Ramos (cell line): ENCODE data around the gene SHLD2.

Experiments
- in situ Hi-C: fragments of 300-500 bp; cut with MboI; formaldehyde crosslinking; loops from one replicate; pipeline ENCODE4 v1.14.3; 2022; ENCODE audit warnings: low sequenced_read_pairs; ENCODE audit not compliant: unreplicated experiment

SHLD2 gene

GRCh38 chr10:87094373-87095235 is at the start of gene SHLD2, which contains the start of gene GLUD1:
Gene SHLD2, plus strand, starts transcription at chr10:87095206. Its CDS starts 56,149 bp downstream, at chr10:87151355.
Gene GLUD1, minus strand, starts transcription at chr10:87094843. Its CDS starts 74 bp downstream, at chr10:87094769.
- in situ Hi-C loops: loop anchor here (25.0 kb wide), 1 partner anchor 1793 kb away; the partner anchor contains the start of gene STAMBPL1

- in situ Hi-C loops: no loop called here
Measured at GRCh38 chr10:87045434-87045938, 49.5 kb upstream of the SHLD2 start.

DNA sequence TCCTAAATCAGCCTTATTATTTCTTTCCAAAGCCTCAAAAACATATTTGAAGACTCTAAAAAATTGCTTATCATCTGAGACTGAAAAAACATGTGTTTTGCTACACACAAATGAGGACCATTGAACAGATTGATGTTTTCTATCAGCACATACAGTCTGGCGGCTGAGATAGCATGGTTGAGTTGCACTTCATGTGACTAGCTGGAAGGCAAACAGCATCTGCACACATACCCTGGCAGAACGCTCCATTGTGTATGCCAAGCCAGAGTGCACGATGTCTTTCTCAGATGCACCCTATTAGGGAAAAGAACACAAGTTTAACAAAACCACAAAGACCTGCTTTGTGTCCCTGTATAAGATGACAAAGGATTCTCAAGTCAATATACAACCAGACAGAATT is 41.9 kb upstream of the SHLD2 start:
- in situ Hi-C loops: no loop called here

DNA sequence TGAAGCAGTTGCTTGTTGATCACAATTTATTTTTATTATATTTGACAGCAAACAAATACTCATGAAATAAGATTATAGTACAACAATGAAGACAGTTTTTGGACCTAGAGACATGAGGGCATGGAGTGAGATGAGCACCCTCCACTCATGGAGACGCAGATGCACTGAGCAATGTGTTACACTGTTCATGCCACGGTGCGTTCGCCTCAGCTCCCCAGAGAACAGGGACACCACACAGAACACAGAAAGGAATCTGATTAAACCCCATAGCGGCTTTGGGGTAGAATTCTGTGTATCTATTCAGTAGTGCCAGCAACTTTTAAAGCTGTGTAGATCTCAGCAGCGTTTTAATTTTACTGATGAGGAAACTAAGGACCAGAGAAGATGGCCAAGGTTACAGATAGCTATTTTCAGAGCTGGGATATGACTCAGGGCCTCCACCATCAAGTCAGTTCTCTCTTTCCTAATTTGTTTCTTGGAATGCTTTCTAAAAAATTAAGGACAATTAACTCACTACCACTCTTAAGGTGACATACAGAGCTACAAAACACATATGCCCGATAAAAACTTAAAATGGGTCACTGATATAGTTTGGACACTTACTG is 41.3 kb upstream of the SHLD2 start:
- in situ Hi-C loops: no loop called here

DNA sequence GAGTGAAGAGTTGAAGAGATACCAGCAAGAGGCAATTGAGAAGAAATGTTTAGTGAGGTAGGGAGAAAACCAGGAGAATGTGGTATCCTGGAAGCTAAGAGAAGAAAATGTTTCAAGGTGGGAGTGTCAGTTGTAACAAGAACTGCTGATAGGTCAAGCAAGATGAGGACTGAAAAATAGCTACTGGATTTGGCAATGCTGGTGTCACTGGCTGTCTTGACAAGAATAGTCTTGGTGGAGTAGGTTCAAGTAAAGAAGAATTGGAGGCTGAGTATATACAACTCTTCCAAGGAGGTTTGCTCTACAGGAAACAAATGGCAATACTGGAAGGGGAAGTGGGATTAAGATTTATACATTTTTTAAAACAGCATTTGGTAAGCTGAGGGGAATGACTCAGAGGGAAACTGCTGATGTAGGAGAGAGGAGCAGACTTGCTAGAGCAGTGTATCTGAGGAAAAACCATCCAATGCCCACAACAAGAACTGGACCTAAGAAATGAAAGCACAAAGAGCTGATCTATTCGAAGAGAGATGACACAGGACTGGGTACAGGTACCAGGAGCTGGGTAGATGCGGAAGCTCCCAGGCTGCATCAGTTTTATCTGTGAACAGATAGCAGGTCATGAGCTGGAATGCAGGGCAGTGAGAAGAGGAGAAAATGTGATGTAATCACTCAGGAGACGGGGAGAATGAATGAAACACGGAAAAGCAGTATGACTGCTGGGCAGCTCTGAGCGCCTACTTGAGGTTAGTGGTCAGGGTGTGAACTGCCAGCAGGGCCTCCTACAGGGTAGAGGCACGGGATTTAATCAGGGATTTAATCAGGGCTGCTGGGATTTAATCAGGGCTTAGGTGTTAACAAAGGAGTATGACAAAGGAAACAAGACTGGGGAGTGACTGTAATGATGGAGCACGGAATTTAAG is 40.4 kb upstream of the SHLD2 start:
- in situ Hi-C loops: no loop called here

DNA sequence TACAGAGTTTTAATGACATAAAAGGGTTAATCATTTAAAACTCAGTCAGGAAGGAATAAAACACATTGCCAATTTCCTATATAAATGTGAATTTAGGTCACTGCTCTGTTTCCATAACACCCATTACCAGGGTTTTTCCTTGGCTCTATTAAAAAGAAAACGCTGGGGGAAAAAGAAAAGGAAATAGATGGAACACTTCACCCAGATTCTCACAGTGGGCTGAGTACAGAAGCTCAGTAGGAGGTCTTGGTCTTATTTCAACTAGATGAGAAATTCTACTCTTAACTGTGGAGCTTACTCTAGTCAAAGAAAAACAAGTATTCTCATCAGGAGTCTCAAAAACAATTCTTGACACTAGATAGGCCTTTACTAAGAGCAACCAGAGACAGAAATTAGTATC is 36.8 kb upstream of the SHLD2 start:
- in situ Hi-C loops: no loop called here

- in situ Hi-C loops: no loop called here
Measured at GRCh38 chr10:87059401-87059800, 35.6 kb upstream of the SHLD2 start.

- in situ Hi-C loops: no loop called here
Measured at GRCh38 chr10:87060280-87060928, 34.6 kb upstream of the SHLD2 start.

- in situ Hi-C loops: no loop called here
Measured at GRCh38 chr10:87064651-87065050, 30.4 kb upstream of the SHLD2 start.

- in situ Hi-C loops: no loop called here
Measured at GRCh38 chr10:87066178-87066577, 28.8 kb upstream of the SHLD2 start.

- in situ Hi-C loops: no loop called here
Measured at GRCh38 chr10:87066865-87067264, 28.1 kb upstream of the SHLD2 start.

DNA sequence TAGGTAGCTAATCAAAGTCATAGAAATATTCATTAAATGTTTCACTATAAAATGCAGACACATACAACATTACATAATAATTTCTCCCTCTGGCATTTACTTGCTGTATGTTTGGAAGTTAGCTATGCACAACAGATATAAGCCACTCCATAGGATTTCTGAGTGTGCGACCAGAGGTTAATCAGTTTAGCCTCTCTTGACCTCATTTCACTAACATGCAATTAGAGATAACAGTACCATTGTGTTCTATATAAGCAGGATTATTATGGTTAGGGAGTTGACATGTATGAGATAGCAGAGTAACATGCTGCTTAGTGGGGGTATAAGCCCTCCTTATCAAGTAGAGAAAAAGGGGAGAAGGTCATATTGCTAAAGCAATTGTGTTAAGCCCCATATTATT is 26.7 kb upstream of the SHLD2 start:
- in situ Hi-C loops: no loop called here

- in situ Hi-C loops: no loop called here
Measured at GRCh38 chr10:87072449-87072848, 22.6 kb upstream of the SHLD2 start.

DNA sequence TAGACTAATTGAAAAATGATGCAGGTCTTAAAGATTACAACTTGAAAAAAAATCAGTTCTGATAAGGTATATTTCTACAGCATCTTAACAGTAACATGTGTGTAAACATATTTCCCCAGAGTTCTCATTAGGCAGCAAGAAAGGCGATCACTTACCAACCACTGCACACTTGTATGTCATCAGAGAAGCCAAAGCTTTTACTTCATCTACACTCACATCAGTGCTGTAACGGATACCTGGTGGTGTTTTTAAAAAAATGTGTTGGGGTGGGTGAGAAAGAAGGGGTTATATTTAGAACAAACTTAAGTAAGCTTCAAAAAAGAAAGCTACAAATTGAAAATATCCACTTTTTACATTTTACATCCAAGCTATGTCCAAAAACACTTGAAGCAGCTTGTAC is 18.6 kb upstream of the SHLD2 start:
- in situ Hi-C loops: loop anchor here (25.0 kb wide), 1 partner anchor 1811 kb away; the partner anchor contains the start of gene STAMBPL1

GRCh38 chr10:87079106-87079836 is 15.7 kb upstream of the SHLD2 start:
- in situ Hi-C loops: loop anchor here (25.0 kb wide), 1 partner anchor 1808 kb away; the partner anchor contains the start of gene STAMBPL1

DNA sequence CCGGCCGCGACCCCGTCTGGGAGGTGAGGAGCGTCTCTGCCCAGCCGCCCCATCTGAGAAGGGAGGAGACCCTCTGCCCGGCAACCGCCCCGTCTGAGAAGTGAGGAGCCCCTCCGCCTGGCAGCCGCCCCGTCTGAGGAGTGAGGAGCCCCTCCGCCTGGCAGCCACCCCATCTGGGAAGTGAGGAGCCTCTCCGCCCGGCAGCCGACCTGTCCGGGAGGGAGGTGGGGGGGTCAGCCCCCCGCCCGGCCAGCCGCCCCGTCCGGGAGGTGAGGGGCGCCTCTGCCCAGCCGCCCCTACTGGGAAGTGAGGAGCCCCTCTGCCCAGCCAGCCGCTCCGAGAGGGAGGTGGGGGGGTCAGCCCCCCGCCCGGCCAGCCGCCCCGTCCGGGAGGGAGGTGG is 14.4 kb upstream of the SHLD2 start:
- in situ Hi-C loops: loop anchor here (25.0 kb wide), 1 partner anchor 1807 kb away; the partner anchor contains the start of gene STAMBPL1

GRCh38 chr10:87081574-87081973 is 13.4 kb upstream of the SHLD2 start:
- in situ Hi-C loops: loop anchor here (25.0 kb wide), 1 partner anchor 1806 kb away; the partner anchor contains the start of gene STAMBPL1

- in situ Hi-C loops: loop anchor here (25.0 kb wide), 1 partner anchor 1805 kb away; the partner anchor contains the start of gene STAMBPL1
Measured at GRCh38 chr10:87082219-87082618, 12.8 kb upstream of the SHLD2 start.
